Gastrocnemius medialis (tissue), 4 donors: ENCODE data around the gene ETS2.

Experiments used
- POLR2A ChIP-seq, 2 donors: fragments of 450-650 bp; IDR thresholded peaks; one replicate each; pipeline ENCODE4 v1.6.1; 2017; ENCODE audit warnings: antibody characterized with exemption in 2 of 2, mild to moderate bottlenecking in 2 of 2, moderate library complexity in 2 of 2
- TF ChIP-seq, protein P1 (sequence below), 5 experiments: fragments of 450-650 bp in 3 of 5; fragments of 200-600 bp in 2 of 5; sonication (generic) in 2 of 5; IDR thresholded peaks in 4 of 5; conservative IDR thresholded peaks in 1 of 5; 1 replicate in 4 of 5; 2 replicates in 1 of 5; pipeline ENCODE4 v1.5.1; 2016 to 2019; ENCODE audit warnings: antibody characterized with exemption in 5 of 5, mild to moderate bottlenecking in 3 of 5, moderate library complexity in 3 of 5

DNA sequence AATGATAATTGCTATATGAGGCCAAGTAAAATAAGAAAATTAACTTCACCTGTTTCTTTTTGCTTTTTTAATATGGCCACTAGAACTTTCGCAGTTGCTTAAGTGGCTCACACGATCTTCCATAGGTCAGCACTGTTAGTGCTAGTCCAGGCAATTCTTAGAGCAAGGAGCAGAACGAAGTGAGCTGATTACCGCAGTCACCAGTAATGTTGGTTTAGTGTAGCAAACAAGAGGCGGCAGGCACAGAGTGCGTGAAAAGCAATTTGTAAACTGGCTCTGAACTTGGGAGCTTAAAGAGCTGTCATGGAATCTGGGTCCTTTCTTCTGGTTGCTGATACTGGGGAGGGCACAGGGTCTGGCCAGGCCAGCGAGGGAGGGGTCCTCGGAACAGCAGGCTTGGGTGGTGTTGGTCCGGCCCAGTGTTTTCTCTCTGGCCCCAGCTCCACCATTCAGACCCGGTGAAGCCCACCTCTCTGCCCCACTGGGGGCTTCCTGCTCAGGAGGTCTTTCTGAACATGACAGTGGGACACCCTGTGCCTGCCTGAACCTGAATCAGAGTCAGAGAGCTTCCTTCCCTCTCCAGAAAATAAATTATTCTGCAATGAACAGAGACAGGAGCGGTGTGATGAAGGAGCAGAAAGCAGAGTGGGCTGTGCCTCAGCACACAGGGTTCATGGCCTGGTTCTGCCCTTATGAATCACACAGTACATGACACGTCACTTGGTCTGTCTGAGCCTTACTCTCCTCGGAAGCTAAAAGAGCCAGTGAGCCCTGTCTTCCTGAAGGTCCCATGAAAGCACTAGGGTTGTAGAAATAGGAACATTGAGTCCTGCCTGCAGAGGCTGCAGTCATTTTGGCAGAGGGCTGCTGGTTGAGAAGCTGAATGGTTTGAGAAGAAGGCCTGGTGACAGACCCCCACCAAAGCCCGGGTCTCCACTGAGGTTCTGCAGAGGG lies 11.9 kb downstream of the ETS2 start:
- TF ChIP-seq, protein P1, sequence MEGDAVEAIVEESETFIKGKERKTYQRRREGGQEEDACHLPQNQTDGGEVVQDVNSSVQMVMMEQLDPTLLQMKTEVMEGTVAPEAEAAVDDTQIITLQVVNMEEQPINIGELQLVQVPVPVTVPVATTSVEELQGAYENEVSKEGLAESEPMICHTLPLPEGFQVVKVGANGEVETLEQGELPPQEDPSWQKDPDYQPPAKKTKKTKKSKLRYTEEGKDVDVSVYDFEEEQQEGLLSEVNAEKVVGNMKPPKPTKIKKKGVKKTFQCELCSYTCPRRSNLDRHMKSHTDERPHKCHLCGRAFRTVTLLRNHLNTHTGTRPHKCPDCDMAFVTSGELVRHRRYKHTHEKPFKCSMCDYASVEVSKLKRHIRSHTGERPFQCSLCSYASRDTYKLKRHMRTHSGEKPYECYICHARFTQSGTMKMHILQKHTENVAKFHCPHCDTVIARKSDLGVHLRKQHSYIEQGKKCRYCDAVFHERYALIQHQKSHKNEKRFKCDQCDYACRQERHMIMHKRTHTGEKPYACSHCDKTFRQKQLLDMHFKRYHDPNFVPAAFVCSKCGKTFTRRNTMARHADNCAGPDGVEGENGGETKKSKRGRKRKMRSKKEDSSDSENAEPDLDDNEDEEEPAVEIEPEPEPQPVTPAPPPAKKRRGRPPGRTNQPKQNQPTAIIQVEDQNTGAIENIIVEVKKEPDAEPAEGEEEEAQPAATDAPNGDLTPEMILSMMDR (IDR thresholded peaks at IDR 0.05 in 4 of 5, conservative IDR thresholded peaks at IDR 0.05 in 1 of 5) = no peak
- no peak for TF ChIP-seq POLR2A (IDR thresholded peaks at IDR 0.05)
